ENCODE results near the gene SMYD3.

The SMYD3 gene

GRCh38 chr1:245957427-245957826 is 549.7 kb downstream of the SMYD3 start:
- H3K4me2 ChIP-seq (ENCODE audit: low read length), result no peak overlapping the region
- peaks cover 46% of the 10 kb centered on the region for H3K4me1 ChIP-seq (ENCODE audit: control insufficient read depth, low read length)
- H3K9me3 ChIP-seq (ENCODE audit: control insufficient read depth, insufficient read depth, low read length), result no peaks in the 10 kb centered on the region
- H3K9me2 ChIP-seq (replicated peaks; ENCODE audit: control insufficient read depth, low read length), result no peaks in the 10 kb centered on the region
- H3K27ac ChIP-seq (ENCODE audit: low read depth, low read length), result no peak overlapping the region
- H3K4me3 ChIP-seq (ENCODE audit: low read length), result no peak overlapping the region
- TF ChIP-seq CTCF (IDR thresholded peaks at IDR 0.05; ENCODE audit: low read depth, low read length, poor library complexity, severe bottlenecking), result no peak
- TF ChIP-seq EZH2phosphoT487 (IDR thresholded peaks at IDR 0.05; ENCODE audit: borderline replicate concordance, low read length), result no peak
- no peaks in the 10 kb centered on the region for H4K20me1 ChIP-seq (ENCODE audit: control insufficient read depth, insufficient read depth, low read depth, low read length)
- H3F3A ChIP-seq (ENCODE audit: control insufficient read depth, insufficient read depth), result peaks cover 16% of the 10 kb centered on the region
- no peaks in the 10 kb centered on the region for H3K79me2 ChIP-seq (ENCODE audit: control insufficient read depth, low read length)
- no peaks in the 10 kb centered on the region for H3K36me3 ChIP-seq (ENCODE audit: control insufficient read depth, low read length)
- no peaks in the 10 kb centered on the region for H3K27me3 ChIP-seq (ENCODE audit: control insufficient read depth, low read length)

- H3K4me2 ChIP-seq (ENCODE audit: low read length), result peak overlapping the region; percentile 97
- H3K27me3 ChIP-seq (ENCODE audit: control insufficient read depth, low read length), result no peaks in the 10 kb centered on the region
- H3K4me1 ChIP-seq (ENCODE audit: control insufficient read depth, low read length), result peaks cover 58% of the 10 kb centered on the region
- TF ChIP-seq EZH2phosphoT487 (IDR thresholded peaks at IDR 0.05; ENCODE audit: borderline replicate concordance, low read length) (no peak), CTCF (IDR thresholded peaks at IDR 0.05; ENCODE audit: low read depth, low read length, poor library complexity, severe bottlenecking) (no peak)
- H3K36me3 ChIP-seq (ENCODE audit: control insufficient read depth, low read length), result no peaks in the 10 kb centered on the region
- H3K79me2 ChIP-seq (ENCODE audit: control insufficient read depth, low read length), result no peaks in the 10 kb centered on the region
- no peaks in the 10 kb centered on the region for H3K9me3 ChIP-seq (ENCODE audit: control insufficient read depth, insufficient read depth, low read length)
- no peaks in the 10 kb centered on the region for H4K20me1 ChIP-seq (ENCODE audit: control insufficient read depth, insufficient read depth, low read depth, low read length)
- peaks cover 25% of the 10 kb centered on the region for H3F3A ChIP-seq (ENCODE audit: control insufficient read depth, insufficient read depth)
- peak overlapping the region; percentile 5; the same call in 1 of the 2 replicates for H3K4me3 ChIP-seq (ENCODE audit: low read length)
- no peaks in the 10 kb centered on the region for H3K9me2 ChIP-seq (replicated peaks; ENCODE audit: control insufficient read depth, low read length)
- H3K27ac ChIP-seq (ENCODE audit: low read depth, low read length), result peak overlapping the region; percentile 29
Observed at GRCh38 chr1:245956225-245956624, 550.9 kb downstream of the SMYD3 start.

- Histone ChIP-seq H3K27me3 (ENCODE audit: control insufficient read depth, low read length) (no peaks in the 10 kb centered on the region), H3K27ac (ENCODE audit: low read depth, low read length) (peak overlapping the region; percentile 96), H3K79me2 (ENCODE audit: control insufficient read depth, low read length) (peaks cover 14% of the 10 kb centered on the region), H4K20me1 (ENCODE audit: control insufficient read depth, insufficient read depth, low read depth, low read length) (no peaks in the 10 kb centered on the region), H3K4me1 (ENCODE audit: control insufficient read depth, low read length) (peaks cover 73% of the 10 kb centered on the region), H3K9me2 (replicated peaks; ENCODE audit: control insufficient read depth, low read length) (no peaks in the 10 kb centered on the region), H3K4me3 (ENCODE audit: low read length) (peak overlapping the region; percentile 72), H3F3A (ENCODE audit: control insufficient read depth, insufficient read depth) (peaks cover 25% of the 10 kb centered on the region), H3K9me3 (ENCODE audit: control insufficient read depth, insufficient read depth, low read length) (no peaks in the 10 kb centered on the region), H3K36me3 (ENCODE audit: control insufficient read depth, low read length) (no peaks in the 10 kb centered on the region), H3K4me2 (ENCODE audit: low read length) (peak overlapping the region; percentile 97)
- no peak for TF ChIP-seq EZH2phosphoT487 (IDR thresholded peaks at IDR 0.05; ENCODE audit: borderline replicate concordance, low read length)
- TF ChIP-seq CTCF (IDR thresholded peaks at IDR 0.05; ENCODE audit: low read depth, low read length, poor library complexity, severe bottlenecking), result no peak
Observed at GRCh38 chr1:245953876-245954660, 553.0 kb downstream of the SMYD3 start.

All from DOHH2 (cell line).